ENCODE data around the gene C20orf202. TPM values are rescaled to one million over a fixed set of nuclear protein-coding genes. Genes with fewer than 3 reads are reported as not detected.
A peak's percentile ranks its signal among the peaks of the same experiment; 100 is the strongest.

C20orf202 gene
- total and polyA plus RNA-seq, 9 of the 15 experiments (the other 6 are each of a cell fraction or from before 2014, with no cell fraction given) = 0.03 to 0.24 (median 0.15) TPM; not detected in 4

DNA sequence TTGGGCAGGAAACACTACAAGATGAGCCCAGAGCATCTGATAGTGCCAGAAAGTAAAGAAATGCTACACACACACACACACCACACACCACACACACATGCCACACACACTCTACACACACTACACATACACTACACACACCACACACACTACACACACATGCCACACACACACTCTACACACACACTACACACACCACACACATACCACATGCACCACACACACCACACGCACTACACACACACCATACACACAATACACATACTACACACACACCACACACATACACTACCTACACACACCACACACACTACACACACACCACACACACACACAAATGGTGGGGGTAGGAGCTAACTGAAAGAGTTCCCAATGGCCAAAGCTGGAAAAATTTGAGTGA lies 14.9 kb upstream of the C20orf202 start (continued):
- TF ChIP-seq, protein P1, sequence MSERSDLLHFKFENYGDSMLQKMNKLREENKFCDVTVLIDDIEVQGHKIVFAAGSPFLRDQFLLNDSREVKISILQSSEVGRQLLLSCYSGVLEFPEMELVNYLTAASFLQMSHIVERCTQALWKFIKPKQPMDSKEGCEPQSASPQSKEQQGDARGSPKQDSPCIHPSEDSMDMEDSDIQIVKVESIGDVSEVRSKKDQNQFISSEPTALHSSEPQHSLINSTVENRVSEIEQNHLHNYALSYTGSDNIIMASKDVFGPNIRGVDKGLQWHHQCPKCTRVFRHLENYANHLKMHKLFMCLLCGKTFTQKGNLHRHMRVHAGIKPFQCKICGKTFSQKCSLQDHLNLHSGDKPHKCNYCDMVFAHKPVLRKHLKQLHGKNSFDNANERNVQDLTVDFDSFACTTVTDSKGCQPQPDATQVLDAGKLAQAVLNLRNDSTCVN (CRISPR knock-in tag; IDR thresholded peaks at IDR 0.05) = peak; percentile 87; the same call in 1 of the 2 replicates
- TF ChIP-seq RAD51 (IDR thresholded peaks at IDR 0.05; ENCODE audit: borderline replicate concordance, low read depth) = no peak
- no peak for TF ChIP-seq CEBPG (CRISPR knock-in tag; IDR thresholded peaks at IDR 0.05)
- TF ChIP-seq CEBPG (tag; conservative IDR thresholded peaks at IDR 0.05 in 1 of 2, IDR thresholded peaks at IDR 0.05 in 1 of 2) = no peak
- TF ChIP-seq, protein P2, sequence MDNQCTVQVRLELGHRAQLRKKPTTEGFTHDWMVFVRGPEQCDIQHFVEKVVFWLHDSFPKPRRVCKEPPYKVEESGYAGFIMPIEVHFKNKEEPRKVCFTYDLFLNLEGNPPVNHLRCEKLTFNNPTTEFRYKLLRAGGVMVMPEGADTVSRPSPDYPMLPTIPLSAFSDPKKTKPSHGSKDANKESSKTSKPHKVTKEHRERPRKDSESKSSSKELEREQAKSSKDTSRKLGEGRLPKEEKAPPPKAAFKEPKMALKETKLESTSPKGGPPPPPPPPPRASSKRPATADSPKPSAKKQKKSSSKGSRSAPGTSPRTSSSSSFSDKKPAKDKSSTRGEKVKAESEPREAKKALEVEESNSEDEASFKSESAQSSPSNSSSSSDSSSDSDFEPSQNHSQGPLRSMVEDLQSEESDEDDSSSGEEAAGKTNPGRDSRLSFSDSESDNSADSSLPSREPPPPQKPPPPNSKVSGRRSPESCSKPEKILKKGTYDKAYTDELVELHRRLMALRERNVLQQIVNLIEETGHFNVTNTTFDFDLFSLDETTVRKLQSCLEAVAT (IDR thresholded peaks at IDR 0.05) = peak; percentile 58 to 86; a peak in 3 of 4 replicates
- TF ChIP-seq RBM17 (IDR thresholded peaks at IDR 0.05; ENCODE audit: borderline replicate concordance, low read depth, low read length) = no peak
- TF ChIP-seq, protein P3, sequence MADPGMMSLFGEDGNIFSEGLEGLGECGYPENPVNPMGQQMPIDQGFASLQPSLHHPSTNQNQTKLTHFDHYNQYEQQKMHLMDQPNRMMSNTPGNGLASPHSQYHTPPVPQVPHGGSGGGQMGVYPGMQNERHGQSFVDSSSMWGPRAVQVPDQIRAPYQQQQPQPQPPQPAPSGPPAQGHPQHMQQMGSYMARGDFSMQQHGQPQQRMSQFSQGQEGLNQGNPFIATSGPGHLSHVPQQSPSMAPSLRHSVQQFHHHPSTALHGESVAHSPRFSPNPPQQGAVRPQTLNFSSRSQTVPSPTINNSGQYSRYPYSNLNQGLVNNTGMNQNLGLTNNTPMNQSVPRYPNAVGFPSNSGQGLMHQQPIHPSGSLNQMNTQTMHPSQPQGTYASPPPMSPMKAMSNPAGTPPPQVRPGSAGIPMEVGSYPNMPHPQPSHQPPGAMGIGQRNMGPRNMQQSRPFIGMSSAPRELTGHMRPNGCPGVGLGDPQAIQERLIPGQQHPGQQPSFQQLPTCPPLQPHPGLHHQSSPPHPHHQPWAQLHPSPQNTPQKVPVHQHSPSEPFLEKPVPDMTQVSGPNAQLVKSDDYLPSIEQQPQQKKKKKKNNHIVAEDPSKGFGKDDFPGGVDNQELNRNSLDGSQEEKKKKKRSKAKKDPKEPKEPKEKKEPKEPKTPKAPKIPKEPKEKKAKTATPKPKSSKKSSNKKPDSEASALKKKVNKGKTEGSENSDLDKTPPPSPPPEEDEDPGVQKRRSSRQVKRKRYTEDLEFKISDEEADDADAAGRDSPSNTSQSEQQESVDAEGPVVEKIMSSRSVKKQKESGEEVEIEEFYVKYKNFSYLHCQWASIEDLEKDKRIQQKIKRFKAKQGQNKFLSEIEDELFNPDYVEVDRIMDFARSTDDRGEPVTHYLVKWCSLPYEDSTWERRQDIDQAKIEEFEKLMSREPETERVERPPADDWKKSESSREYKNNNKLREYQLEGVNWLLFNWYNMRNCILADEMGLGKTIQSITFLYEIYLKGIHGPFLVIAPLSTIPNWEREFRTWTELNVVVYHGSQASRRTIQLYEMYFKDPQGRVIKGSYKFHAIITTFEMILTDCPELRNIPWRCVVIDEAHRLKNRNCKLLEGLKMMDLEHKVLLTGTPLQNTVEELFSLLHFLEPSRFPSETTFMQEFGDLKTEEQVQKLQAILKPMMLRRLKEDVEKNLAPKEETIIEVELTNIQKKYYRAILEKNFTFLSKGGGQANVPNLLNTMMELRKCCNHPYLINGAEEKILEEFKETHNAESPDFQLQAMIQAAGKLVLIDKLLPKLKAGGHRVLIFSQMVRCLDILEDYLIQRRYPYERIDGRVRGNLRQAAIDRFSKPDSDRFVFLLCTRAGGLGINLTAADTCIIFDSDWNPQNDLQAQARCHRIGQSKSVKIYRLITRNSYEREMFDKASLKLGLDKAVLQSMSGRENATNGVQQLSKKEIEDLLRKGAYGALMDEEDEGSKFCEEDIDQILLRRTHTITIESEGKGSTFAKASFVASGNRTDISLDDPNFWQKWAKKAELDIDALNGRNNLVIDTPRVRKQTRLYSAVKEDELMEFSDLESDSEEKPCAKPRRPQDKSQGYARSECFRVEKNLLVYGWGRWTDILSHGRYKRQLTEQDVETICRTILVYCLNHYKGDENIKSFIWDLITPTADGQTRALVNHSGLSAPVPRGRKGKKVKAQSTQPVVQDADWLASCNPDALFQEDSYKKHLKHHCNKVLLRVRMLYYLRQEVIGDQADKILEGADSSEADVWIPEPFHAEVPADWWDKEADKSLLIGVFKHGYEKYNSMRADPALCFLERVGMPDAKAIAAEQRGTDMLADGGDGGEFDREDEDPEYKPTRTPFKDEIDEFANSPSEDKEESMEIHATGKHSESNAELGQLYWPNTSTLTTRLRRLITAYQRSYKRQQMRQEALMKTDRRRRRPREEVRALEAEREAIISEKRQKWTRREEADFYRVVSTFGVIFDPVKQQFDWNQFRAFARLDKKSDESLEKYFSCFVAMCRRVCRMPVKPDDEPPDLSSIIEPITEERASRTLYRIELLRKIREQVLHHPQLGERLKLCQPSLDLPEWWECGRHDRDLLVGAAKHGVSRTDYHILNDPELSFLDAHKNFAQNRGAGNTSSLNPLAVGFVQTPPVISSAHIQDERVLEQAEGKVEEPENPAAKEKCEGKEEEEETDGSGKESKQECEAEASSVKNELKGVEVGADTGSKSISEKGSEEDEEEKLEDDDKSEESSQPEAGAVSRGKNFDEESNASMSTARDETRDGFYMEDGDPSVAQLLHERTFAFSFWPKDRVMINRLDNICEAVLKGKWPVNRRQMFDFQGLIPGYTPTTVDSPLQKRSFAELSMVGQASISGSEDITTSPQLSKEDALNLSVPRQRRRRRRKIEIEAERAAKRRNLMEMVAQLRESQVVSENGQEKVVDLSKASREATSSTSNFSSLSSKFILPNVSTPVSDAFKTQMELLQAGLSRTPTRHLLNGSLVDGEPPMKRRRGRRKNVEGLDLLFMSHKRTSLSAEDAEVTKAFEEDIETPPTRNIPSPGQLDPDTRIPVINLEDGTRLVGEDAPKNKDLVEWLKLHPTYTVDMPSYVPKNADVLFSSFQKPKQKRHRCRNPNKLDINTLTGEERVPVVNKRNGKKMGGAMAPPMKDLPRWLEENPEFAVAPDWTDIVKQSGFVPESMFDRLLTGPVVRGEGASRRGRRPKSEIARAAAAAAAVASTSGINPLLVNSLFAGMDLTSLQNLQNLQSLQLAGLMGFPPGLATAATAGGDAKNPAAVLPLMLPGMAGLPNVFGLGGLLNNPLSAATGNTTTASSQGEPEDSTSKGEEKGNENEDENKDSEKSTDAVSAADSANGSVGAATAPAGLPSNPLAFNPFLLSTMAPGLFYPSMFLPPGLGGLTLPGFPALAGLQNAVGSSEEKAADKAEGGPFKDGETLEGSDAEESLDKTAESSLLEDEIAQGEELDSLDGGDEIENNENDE (IDR thresholded peaks at IDR 0.05; ENCODE audit: low read depth, low read length) = no peak
- no peak for TF ChIP-seq RBM39 (optimal IDR thresholded peaks at IDR 0.05; ENCODE audit: low read depth, low read length)
- no peak for TF ChIP-seq HDAC3 (IDR thresholded peaks at IDR 0.05; ENCODE audit: borderline replicate concordance, partially characterized antibody)
- TF ChIP-seq BCOR (IDR thresholded peaks at IDR 0.05) = peak; percentile 38; the same call in 1 of the 2 replicates
- no peak for TF ChIP-seq HDAC2 (IDR thresholded peaks at IDR 0.05)
- no peak for TF ChIP-seq NR1H2 (CRISPR knock-in tag; IDR thresholded peaks at IDR 0.05)
- TF ChIP-seq ZFP30 (CRISPR knock-in tag; IDR thresholded peaks at IDR 0.05; ENCODE audit: borderline replicate concordance) = no peak
